Memory B cell (primary cell): ENCODE results near the gene TAGAP.

Experiments
- ATAC-seq: fragments of 150-1000 bp; cut with Tn5 transposase; 2 replicates; pipeline ENCODE4 v1.10.0; 2021; ENCODE audit warnings: low read depth, mild to moderate bottlenecking, moderate library complexity
- DNase-seq, 2 donors: peaks; one replicate each; pipeline ENCODE4 v3.0.0; 2022; ENCODE audit warnings: low spot score in 2 of 2
- H3K27ac Mint-ChIP-seq: one replicate; pipeline ENCODE4 v1.8.0; 2022; ENCODE audit warnings: mild to moderate bottlenecking, moderate library complexity, mixed read lengths
- H3K27me3 Mint-ChIP-seq: one replicate; pipeline ENCODE4 v1.8.0; 2022; ENCODE audit warnings: mixed read lengths
- H3K36me3 Mint-ChIP-seq: one replicate; pipeline ENCODE4 v1.8.0; 2022; ENCODE audit warnings: mild to moderate bottlenecking, mixed read lengths
- H3K4me1 Mint-ChIP-seq: one replicate; pipeline ENCODE4 v1.8.0; 2022; ENCODE audit warnings: mixed read lengths
- H3K4me3 Mint-ChIP-seq: one replicate; pipeline ENCODE4 v1.8.0; 2022; ENCODE audit warnings: mild to moderate bottlenecking, moderate library complexity, mixed read lengths
- H3K9me3 Mint-ChIP-seq: one replicate; pipeline ENCODE4 v1.8.0; 2022; ENCODE audit warnings: mixed read lengths

Gene TAGAP

GRCh38 chr6:159080217-159080976 lies 35.6 kb upstream of the TAGAP start:
- Mint-ChIP-seq H3K27ac (peak overlapping the region; percentile 90), H3K4me3 (peak overlapping the region; percentile 61), H3K4me1 (peaks cover 34% of the 10 kb centered on the region), H3K9me3 (no peaks in the 10 kb centered on the region), H3K36me3 (peaks cover 4% of the 10 kb centered on the region), H3K27me3 (no peaks in the 10 kb centered on the region)
- DNase-seq (no peak), ATAC-seq (peak; percentile 79)

- Mint-ChIP-seq H3K27ac (no peak overlapping the region), H3K4me3 (no peak overlapping the region)
- DNase-seq: no peak
Observed at GRCh38 chr6:159079367-159079766, 34.6 kb upstream of the TAGAP start.

GRCh38 chr6:159077123-159077522 lies 32.3 kb upstream of the TAGAP start:
- no peak for DNase-seq
- ATAC-seq: no peak
- H3K4me1 Mint-ChIP-seq: peaks cover 33% of the 10 kb centered on the region
- H3K36me3 Mint-ChIP-seq: peaks cover 4% of the 10 kb centered on the region
- H3K9me3 Mint-ChIP-seq: no peaks in the 10 kb centered on the region
- H3K27me3 Mint-ChIP-seq: no peaks in the 10 kb centered on the region
- peak overlapping the region; percentile 58 for H3K27ac Mint-ChIP-seq
- H3K4me3 Mint-ChIP-seq: no peak overlapping the region

More at GRCh38 chr6:159079367-159079766, 34.6 kb upstream of the TAGAP start:
- H3K27me3 Mint-ChIP-seq: no peaks in the 10 kb centered on the region
- H3K36me3 Mint-ChIP-seq: peaks cover 4% of the 10 kb centered on the region
- H3K4me1 Mint-ChIP-seq: peaks cover 34% of the 10 kb centered on the region
- H3K9me3 Mint-ChIP-seq: no peaks in the 10 kb centered on the region
- no peak for ATAC-seq

DNA sequence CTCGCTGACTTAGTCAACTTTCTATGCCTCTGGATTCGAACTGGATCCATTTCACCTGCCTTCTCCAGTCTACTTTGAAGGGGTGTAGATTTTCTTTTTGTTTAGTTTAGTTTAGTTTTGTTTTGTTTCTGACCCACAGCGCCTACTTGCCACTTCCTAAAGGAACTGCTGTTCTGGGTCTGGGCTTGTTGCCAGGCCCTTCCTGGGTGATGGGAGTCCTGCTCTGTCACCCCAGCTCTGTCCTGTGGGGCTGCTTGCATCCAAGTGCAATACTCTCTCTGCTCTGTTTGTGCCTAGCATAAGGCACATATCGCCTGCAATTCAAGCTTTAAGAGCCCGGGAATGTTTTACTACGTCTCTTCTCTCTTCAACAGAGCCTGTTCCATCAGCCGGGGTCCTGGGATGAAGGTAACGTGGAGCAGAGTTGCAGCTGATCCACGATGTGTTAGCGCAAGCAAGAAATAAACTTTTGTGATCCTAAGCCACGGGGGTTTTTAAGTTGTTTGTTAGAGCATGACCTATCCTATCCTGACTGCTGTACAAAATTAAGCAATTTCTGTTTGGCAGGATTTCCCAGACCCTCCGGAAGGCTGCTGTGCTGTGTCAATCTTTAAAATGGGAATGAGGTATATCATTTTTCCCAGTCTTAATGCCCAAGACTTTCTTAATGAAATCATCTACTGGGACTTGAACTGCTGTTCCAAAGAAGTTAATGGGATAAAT lies 30.9 kb upstream of the TAGAP start:
- DNase-seq (no peak), ATAC-seq (no peak)
- H3K9me3 Mint-ChIP-seq: no peaks in the 10 kb centered on the region
- H3K27ac Mint-ChIP-seq: no peak overlapping the region
- peaks cover 4% of the 10 kb centered on the region for H3K36me3 Mint-ChIP-seq
- H3K4me1 Mint-ChIP-seq: peaks cover 25% of the 10 kb centered on the region
- H3K27me3 Mint-ChIP-seq: no peaks in the 10 kb centered on the region
- no peak overlapping the region for H3K4me3 Mint-ChIP-seq

GRCh38 chr6:159074876-159075275 lies 30.1 kb upstream of the TAGAP start:
- ATAC-seq (no peak), DNase-seq (no peak)
- no peak overlapping the region for H3K4me3 Mint-ChIP-seq
- peaks cover 18% of the 10 kb centered on the region for H3K4me1 Mint-ChIP-seq
- peaks cover 4% of the 10 kb centered on the region for H3K36me3 Mint-ChIP-seq
- H3K27ac Mint-ChIP-seq: no peak overlapping the region
- no peaks in the 10 kb centered on the region for H3K9me3 Mint-ChIP-seq
- no peaks in the 10 kb centered on the region for H3K27me3 Mint-ChIP-seq

GRCh38 chr6:159074120-159074684 lies 29.4 kb upstream of the TAGAP start:
- Mint-ChIP-seq H3K27ac (no peak overlapping the region), H3K36me3 (peaks cover 4% of the 10 kb centered on the region), H3K4me3 (peak overlapping the region; percentile 43), H3K4me1 (peaks cover 18% of the 10 kb centered on the region), H3K27me3 (no peaks in the 10 kb centered on the region), H3K9me3 (no peaks in the 10 kb centered on the region)
- ATAC-seq (no peak), DNase-seq (no peak)

DNA sequence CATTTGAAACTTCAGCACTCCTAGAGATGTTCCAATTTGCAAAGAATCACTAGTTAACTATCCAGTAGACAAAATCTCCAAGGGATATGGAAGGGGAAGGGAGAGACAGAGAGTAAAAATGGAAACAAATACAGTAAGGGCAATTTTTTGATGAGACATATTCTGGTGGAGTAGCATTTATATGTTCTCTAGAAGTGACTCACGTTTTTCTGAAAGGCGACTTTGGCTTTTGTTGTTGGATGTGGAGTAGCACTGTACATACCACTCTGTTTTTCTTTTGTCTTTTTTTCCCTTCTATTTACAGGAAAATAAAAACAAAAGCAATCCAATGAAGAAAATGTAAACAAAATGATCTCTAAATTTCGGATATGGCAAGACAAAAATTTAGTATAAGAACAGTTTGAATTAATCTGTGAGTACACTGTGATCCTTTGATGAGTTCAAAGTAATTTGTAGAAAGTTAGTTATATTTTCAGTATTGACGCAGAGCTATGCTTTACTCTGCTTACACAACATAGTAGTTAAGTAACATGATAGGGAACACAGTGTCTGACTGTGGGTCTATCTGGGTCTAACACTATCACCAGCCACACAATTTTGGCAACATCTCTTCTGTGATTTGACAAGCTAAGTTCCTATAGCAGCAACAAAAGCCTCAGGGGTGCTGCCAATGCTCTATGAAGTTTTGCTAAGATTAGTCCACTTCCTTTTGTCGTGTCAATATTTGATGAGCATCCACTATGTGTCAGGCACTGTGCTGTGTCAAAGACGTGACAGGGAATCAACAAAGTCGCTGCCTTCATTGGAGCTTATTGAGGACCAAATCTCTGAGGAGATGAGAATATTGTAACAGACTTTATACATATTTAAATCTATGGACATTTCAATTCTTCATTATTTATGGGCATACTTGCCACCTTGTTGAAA lies 27.3 kb upstream of the TAGAP start:
- H3K4me3 Mint-ChIP-seq: no peak overlapping the region
- ATAC-seq: no peak
- H3K9me3 Mint-ChIP-seq: no peaks in the 10 kb centered on the region
- no peak overlapping the region for H3K27ac Mint-ChIP-seq
- no peaks in the 10 kb centered on the region for H3K27me3 Mint-ChIP-seq
- H3K36me3 Mint-ChIP-seq: no peaks in the 10 kb centered on the region
- no peak for DNase-seq
- H3K4me1 Mint-ChIP-seq: peaks cover 16% of the 10 kb centered on the region

DNA sequence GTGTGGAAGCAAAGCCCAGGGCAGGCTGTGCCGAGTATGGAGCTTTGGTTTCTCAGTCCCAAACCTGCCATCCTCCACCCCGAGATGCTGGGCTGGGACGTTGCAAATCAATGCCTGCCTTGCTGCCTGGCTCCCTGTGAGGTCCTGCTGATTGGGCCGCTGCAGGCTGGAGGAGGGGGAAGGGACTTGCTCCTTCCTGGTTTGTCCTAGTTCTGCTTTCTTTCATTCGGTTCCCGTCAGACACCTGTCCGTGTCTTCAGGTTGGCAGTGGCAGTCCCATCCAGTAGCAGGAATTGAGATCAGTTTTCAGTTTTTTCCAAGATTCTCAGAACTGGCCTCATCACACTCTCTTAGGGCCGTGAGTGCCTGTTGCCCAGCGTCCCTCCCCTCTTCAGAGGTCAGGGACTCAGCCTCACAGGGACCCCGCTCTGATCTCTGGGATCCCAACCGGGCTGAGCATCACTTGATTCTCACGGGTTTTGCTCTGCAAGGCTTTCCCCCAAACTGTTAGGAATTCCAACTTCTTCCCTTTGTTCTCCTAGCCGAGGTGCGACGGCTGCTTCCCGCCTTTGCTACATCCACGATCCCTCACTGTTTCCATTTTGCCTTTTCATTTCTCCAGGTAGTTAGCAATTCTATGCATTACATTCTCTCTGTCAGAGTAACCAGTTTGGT lies 24.2 kb upstream of the TAGAP start:
- Mint-ChIP-seq H3K36me3 (no peaks in the 10 kb centered on the region), H3K4me3 (no peak overlapping the region), H3K4me1 (peaks cover 16% of the 10 kb centered on the region), H3K9me3 (no peaks in the 10 kb centered on the region), H3K27ac (no peak overlapping the region), H3K27me3 (no peaks in the 10 kb centered on the region)
- ATAC-seq (peak; percentile 66), DNase-seq (no peak)

GRCh38 chr6:159067334-159067733 lies 22.5 kb upstream of the TAGAP start:
- no peak for DNase-seq
- Mint-ChIP-seq H3K27ac (no peak overlapping the region), H3K9me3 (no peaks in the 10 kb centered on the region), H3K4me3 (no peak overlapping the region), H3K27me3 (no peaks in the 10 kb centered on the region), H3K36me3 (no peaks in the 10 kb centered on the region), H3K4me1 (peaks cover 30% of the 10 kb centered on the region)
- ATAC-seq: no peak

DNA sequence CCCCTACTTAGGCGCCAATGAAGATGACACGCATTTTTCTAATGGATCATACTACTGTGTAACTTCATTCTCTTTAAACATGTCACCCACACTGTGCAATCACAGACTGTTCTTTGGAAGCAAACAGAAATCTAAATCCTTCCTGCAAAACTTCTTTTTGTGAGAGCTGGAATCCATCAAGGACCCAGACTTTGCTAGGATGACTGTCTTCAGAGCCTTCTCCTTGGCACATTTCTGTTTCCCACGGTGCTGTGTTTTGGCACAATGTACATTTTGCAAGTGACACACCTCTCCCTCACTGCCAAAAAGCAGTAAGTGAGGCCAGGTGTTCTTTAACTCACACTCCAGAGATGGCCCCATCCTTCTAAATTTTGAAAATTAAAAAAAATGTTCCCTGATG lies 21.7 kb upstream of the TAGAP start:
- H3K27me3 Mint-ChIP-seq: no peaks in the 10 kb centered on the region
- no peak overlapping the region for H3K4me3 Mint-ChIP-seq
- peaks cover 36% of the 10 kb centered on the region for H3K4me1 Mint-ChIP-seq
- DNase-seq (no peak), ATAC-seq (no peak)
- peak overlapping the region; percentile 50 for H3K27ac Mint-ChIP-seq
- H3K9me3 Mint-ChIP-seq: no peaks in the 10 kb centered on the region
- no peaks in the 10 kb centered on the region for H3K36me3 Mint-ChIP-seq

DNA sequence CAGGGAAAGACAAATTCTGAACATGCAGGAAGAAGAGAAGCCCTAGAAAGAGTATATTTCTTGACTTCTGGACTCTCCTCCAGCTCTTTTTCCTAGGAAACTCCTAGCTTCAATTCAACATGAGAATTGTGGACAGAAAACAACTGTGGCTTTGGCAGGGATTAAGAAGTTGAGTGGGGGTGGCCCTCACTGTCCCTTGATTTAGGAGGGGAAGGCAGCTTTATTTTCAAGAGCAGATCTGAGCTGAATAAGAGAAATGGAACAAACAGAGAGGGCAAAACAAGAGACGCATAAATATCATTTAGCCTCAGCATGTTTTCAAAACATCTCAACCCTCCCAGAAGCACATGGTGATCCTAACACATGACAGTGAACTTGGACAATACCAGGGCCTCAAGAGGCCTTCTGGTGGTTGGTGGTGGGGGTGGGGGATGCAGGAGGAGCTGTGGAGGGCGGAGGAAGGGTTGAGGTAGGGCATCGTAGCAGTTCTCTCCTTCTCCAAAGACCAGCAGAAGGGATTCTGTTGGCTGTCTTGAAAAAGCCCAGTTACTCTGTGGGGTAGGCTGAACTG lies 21.1 kb upstream of the TAGAP start:
- Mint-ChIP-seq H3K4me3 (no peak overlapping the region), H3K9me3 (no peaks in the 10 kb centered on the region), H3K27me3 (no peaks in the 10 kb centered on the region), H3K4me1 (peaks cover 39% of the 10 kb centered on the region), H3K27ac (peak overlapping the region; percentile 43), H3K36me3 (no peaks in the 10 kb centered on the region)
- ATAC-seq: no peak
- DNase-seq: no peak

DNA sequence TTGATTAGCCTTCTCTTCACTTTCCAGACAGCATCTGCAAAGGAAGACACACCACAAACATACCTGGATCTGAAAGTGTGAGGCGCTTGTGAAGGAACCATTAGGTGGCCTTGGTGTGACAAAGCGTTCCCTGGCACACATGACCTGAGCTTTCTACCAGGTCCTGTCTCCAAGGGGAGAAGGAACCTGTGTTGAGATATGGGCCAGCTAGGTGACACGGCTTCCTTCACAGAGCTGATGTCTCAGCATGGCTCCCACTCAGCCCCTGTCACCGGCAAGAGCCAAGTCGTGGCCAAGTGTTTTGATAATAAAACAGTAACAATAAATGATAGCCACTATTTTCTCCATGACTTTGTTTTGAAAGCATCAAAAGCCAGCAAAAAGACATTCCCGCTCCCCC lies 20.3 kb upstream of the TAGAP start:
- ATAC-seq (no peak), DNase-seq (no peak)
- Mint-ChIP-seq H3K9me3 (no peaks in the 10 kb centered on the region), H3K27ac (no peak overlapping the region), H3K27me3 (no peaks in the 10 kb centered on the region), H3K4me3 (no peak overlapping the region), H3K4me1 (peaks cover 43% of the 10 kb centered on the region), H3K36me3 (no peaks in the 10 kb centered on the region)

DNA sequence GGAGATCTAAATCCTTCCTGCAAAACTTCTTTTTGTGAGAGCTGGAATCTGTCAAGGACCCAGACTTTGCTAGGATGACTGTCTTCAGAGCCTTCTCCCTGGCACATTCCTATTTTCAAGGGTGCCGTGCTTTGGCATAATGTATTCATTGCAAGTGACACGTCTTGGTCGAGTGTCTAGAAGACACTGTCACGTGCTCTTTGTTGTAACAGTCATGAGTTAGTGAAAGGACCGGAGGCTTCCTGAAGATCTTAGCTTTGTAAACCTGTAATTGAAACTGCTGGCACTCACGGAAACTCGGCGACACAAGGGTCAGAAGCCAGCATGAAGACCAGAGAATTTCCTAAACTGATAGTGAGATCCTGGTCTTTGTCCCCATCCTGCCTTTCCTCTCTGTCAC lies 19.7 kb upstream of the TAGAP start:
- Mint-ChIP-seq H3K4me1 (peaks cover 49% of the 10 kb centered on the region), H3K27ac (no peak overlapping the region), H3K4me3 (no peak overlapping the region), H3K9me3 (no peaks in the 10 kb centered on the region), H3K36me3 (no peaks in the 10 kb centered on the region), H3K27me3 (no peaks in the 10 kb centered on the region)
- no peak for ATAC-seq
- DNase-seq: no peak
